ENCODE data around the gene CD38. TPM values are rescaled to one million over a fixed set of nuclear protein-coding genes. Genes with fewer than 3 reads are reported as not detected.

Gene CD38
- total RNA-seq, 1 donor, result 29.9 TPM

DNA sequence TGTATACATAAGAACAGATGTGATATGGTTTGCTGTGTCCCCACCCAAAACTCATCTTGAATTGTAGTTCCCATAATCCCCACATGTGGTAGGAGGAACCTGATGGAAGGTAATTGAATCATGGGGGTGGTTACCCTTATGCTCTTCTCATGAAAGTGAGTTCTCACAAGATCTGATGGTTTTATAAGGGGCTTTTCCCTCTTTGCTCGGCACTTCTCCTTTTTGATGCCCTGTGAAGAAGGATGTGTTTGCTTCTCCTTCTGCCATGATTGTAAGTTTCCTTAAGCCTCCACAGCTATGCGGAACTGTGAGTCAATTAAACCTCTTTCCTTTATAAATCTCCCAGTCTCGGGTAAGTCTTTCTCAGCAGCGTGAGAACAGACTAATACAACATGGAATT is 83.1 kb downstream of the CD38 start:
- peak in 2 of 3 donors; percentile 57 to 84 for DNase-seq (ENCODE audit: low read depth in 2 of 3, low spot score in 2 of 3)

DNA sequence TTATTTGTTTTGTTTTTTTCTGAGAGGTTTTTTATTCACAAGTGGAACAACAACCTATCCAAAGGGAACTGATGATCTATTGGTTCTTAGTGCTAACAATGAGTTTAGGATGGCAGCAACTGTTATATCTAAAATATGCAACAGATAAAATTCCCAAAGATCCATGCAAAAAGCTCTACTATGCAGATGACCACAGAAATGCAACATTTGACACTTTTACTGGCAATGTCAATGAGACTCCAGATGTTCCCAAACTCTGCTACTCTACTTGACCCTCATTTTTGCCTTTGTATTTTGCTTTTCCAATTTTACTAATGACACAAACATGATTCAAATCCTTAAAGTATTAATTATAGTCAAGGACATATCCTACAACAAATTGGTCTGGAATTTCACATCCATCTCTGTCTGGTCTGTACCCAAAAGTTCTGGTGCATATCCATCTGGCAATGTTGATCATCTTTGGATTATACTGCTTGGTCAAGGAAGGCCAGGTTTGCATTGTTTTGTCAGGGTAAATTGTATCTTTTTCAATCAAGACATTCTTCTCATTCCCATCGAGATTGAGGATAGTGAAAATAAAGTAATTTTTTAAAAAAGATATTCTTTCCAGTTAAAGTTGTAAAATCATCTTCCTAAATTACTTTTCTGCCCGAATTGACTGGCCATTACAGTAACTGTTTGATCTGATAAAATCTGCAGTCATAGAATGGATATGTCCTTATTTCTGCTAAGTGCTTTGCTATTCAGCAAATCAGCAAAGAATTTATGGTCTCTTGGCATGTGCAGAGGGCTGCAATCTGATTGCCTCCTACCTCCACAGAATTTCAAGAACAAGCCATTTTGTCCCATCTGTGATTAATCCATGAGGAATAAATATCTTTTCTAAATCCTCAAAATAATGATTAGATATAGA is 86.8 kb downstream of the CD38 start:
- DNase-seq (ENCODE audit: low read depth in 2 of 3, low spot score in 2 of 3), result no peak

DNA sequence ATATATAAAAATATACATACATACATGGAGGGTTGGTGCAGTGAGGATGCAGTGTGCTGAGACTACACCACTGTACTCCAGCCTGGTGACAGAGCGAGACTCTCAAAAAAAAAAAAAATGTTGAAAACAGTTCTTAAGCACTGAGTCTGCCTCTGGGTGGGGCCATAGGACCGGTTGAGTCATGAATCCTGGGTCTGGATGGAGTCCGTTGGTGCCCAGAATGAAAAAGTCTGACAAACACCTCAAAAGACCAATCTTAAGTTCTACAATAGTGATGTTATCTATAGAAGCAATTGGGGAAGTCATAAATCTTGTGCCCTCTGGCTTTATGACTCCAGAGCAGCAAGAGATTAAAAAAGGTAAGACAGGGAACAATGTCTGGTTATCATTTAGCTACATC is 90.0 kb downstream of the CD38 start:
- peak in 2 of 3 donors; percentile 85 to 96 for DNase-seq (ENCODE audit: low read depth in 2 of 3, low spot score in 2 of 3)

DNA sequence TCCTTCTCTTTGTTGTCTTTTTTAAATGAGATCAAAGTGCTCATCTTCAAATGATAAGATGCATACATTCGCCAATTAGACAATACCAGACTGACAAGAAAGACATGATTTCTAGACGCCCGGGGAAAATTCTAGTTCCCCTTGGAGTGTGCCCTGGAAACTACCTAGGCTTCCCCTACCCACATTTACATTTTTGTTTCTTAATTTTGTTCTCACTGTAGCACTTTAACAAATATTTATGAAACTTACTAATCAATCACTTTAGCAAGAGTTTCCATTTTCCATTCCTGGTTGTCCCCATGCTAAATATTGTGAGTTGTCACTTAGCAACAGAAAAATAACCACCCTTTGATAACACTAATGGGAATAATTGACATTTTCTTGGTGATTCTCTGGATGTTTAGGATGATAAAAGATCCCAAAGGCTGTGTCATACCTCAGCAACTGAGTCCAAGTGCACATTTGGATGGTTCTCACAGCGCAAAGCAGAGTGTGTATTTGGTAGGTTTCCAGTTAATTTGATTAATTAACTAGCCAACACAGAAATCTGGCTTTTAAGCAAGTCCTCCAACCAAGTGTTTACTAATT is 90.8 kb downstream of the CD38 start:
- DNase-seq (ENCODE audit: low read depth in 2 of 3, low spot score in 2 of 3), result no peak

DNA sequence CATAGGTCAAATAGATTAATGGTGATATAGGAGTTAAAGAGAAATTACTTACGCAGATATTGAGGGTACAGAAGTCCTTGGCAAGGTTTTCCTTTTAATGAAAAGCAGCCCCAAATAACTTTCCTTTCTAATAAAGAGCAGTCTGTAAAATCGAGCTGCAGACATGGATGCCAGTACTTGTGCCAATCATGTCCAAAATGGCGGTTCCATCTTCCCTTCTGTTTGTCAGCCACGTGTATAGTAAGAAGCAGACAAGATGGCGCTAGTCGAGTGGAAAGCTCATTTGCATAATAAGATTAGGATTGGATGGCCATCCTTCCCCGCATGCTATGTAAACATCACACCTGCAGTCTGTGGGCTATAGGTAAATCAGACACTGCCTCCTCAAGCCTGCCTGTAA is 92.0 kb downstream of the CD38 start:
- no peak for DNase-seq (ENCODE audit: low read depth in 2 of 3, low spot score in 2 of 3)

DNA sequence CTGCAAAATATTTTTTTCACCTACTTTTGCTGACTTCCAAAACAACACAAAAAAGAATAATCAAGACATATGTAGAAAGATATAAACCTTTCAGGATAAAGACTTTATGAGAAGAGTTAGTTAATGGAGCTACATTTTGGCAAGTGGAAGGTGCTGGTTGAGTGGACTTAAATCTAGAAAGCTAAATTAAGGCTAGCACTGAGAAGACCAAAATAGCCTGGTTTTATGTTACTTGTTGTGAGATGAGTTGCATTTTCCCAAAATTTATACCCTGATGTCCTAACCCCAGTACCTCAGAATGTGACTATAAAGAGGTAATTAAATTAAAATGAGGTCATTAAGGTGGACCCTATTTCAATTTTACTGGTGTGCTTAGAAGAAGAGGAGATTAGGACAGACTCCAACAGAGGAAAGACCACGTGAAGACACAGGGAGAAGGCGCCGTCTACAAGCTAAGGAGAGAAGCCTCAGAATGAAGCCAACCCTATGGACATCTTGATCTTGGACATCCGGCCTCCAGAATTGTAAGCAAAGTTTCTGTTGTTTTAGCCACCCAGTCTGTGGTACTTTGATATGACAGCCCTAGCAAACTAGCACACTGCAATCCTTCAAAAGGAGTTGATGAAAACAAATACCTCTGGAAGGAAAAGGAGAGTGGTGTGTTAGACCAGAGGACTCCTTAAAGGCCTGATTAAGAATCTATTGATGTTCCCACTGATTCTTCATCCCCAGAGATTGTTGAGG is 93.0 kb downstream of the CD38 start:
- DNase-seq (ENCODE audit: low read depth in 2 of 3, low spot score in 2 of 3), result no peak

DNA sequence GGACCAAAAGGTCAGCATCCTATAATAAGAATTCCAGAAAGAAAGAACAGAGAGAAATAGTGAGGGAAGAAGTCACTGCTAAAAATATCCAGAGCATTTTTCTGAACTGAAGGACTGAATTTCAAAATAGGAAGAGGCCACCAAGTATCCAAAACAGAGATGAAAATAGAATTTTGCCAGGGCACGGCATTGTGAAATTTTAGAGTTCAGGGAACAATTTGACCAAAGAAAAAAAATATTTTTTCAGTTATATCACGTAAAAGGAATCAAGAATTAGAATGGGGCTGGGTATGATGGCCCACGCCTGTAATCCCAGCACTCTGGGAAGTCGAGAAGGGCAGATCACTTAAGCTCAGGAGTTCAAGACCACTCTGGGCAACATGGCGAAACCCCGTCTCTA is 95.0 kb downstream of the CD38 start:
- DNase-seq (ENCODE audit: low read depth in 2 of 3, low spot score in 2 of 3), result no peak

DNA sequence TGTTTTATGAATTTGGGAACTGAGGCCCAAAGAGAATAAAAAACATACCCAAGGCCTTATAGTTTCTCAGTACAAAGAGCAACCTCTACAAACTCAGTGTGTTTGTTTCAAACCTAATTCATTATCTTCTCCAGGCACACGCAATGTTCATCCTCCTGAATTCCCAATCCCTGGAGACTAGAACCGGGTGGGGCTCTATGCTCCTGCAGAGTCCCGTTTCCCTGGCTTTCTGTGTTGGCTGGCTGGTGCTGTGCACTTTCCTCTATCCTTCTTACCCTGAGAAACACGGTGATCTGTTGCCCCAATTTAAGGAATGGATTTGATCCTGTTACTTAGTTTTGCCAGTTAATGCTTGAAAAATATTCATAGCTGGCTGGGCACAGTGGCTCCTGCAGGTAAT is 96.5 kb downstream of the CD38 start:
- DNase-seq (ENCODE audit: low read depth in 2 of 3, low spot score in 2 of 3), result no peak

DNA sequence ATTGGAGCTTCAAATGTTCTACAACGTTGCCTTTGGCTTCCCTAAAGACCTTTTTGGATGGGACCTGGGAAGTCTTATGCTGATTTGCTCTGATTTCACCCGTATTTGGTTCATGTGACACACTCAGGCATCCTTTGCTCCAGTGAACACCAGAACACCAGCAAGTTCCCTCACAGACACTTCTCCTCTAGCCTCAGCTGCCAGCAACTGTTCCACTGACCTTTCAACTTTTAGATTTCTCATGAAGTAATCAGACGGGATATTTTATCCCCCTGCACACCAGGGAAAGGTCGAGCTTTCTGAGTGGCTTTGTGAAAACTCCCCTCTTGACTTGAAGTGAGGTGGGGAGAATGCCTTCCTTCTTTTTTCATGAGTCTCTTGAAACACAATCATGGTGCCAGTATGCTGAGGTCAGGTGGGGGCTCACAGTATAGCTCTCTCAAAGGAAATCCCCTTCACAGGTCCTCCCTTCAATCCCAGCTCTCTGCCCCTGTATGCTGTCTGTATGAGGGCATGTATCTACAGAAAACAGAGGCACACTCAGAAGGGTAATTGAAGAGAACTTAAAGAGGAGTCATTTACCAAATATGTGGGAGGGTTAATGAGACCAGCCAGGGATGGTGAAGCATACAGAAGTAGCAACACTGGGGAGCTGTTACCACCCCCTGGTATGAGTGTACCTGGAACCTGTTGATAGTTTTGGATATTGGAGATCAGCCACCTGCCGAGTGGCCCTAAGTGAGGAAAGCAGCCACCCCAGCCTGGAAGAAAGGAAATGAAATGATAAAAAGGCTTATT is 97.7 kb downstream of the CD38 start:
- DNase-seq (ENCODE audit: low read depth in 2 of 3, low spot score in 2 of 3), result no peak

DNA sequence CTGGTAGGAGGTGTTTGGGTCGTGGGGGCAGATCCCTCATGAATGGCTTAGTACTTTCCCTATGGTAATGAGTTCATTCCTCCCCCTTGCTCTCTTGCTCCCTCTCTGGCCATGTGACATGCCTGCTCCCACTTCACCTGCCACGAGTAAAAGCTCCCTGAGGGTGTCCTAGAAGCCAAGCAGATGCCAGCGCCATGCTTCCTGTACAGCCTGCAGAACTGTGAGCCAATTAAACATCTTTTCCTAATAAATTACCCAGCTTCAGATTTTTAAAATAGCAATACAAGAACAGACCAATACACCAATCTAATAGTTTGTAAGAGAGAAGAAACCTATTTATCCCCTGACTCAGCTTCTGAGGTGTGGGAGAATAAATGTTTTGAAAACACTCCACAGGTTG is 99.9 kb downstream of the CD38 start:
- no peak for DNase-seq (ENCODE audit: low read depth in 2 of 3, low spot score in 2 of 3)

DNA sequence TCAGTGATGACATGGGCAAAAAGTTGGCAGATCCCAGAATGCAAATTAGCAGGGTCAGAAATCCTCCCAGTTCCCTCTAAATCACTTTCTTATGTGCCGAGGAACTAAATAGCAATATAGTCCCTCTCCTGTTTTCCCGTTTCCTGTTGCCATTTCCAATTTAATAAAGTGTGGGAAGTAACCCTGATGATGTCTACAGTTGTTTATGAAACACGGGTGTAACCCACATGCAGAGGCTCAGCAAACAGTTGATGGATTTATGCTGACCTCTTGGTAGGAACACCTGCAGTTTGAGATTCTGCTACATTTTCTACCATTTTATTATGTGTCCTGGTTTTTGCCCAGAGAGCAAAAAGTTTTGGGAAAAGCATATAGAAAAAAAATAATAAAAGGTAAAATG is 103.7 kb downstream of the CD38 start:
- no peak for DNase-seq (ENCODE audit: low read depth in 2 of 3, low spot score in 2 of 3)

DNA sequence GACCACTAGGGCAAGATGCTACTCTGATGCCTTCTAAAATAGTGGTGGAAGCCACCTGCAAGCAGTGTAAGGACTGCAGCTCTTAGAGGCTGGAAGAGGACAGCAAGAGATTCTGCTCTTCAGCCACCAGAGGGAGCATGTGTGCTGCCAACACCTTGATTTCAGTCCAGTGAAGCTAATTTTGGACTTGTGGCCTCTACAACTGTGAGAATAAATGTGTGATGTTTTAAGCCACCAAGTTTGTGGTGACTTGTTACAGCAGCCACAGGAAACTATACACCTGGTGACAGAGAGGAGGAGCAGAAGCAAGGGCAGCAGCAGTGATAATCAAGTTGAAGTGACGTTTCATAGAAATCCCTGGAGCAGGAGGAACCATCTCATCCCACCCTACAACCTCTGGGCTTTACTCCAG is 104.6 kb downstream of the CD38 start:
- peak; percentile 6 to 85 (median 63) for DNase-seq (ENCODE audit: low read depth in 2 of 3, low spot score in 2 of 3)

DNA sequence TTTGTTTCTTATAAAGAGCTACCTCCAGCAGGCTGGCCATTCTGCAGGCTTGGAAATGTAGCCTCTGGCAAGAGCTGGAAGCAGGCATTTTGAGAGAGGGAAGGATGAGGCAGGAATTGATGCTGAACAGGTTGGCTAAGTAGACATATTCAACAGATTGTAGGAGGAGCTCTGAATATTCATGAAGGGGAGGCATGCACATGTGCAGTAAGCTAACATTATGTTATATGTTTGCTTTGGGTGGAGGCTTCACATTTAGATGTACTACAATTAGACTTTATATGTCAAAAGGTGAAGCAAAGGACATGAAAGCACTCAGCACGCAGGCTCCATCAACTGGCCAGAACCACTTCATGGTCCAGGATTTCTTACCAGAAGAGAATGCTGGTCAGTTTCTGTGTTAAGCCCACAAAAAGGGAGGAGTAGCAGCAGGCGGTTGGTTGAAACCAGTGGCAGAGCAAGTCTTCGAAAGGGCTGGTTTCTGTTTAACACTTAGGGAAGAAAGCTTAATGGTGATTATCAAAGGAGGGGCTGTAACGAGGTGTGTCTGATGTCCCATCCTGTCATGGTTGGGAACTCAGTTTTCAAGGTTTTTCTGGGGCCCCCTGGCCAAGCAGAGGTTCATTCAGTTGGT is 105.6 kb downstream of the CD38 start:
- DNase-seq (ENCODE audit: low read depth in 2 of 3, low spot score in 2 of 3), result no peak

DNA sequence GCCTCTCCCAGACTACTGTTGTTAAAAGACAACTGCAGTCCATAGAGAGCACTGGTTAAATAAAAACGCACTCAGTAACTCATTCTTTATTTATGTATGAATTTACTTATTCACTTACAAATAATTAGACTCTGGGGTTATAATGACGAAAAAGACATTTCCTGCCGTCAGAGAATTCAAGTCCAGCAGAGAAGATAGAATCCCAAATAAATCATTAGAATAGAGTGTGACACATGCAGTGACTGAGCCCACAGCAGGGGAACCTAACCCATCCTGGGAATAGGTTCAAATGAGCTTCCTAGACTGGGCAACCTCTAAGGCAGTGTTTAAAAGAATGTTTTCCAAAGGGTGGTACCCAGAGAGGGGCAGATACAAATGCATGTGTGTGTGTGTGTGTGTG is 106.5 kb downstream of the CD38 start:
- no peak for DNase-seq (ENCODE audit: low read depth in 2 of 3, low spot score in 2 of 3)

DNA sequence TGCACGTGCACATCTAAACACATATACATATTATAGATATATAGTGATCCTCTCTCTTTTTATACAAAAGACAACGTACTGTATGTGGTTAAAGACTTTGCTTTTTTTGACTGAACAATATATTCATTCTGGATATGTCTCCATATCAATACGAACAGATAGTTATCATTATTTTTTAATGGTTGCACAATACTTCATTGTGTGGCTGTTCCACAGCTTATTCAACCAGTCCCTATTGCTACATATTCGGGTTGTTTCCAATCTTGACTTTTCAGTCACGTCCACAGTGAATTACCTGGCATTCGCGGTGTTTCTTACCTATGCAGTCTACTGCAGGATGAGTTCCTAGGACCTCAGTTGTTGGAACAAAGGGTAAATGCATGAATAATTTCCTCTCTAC is 107.3 kb downstream of the CD38 start:
- no peak for DNase-seq (ENCODE audit: low read depth in 2 of 3, low spot score in 2 of 3)

DNA sequence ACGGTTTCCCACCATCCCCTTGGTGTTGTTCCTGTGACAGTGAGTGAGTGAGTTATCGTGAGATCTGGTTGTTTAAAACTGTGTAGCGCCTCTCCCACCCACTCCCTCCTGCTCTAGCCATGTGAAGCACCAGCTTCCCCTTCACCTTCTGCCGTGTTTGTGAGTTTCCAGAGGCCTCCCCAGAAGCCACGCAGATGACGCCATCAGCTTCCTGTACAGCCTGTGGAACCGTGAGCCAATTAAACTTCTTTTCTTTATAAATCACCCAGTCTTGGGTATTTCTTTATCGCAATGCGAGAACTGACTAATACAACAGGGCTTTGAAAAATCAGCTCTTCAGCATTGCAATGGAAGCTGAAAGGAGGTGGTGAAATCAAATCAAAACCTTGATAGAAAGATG is 110.4 kb downstream of the CD38 start:
- DNase-seq (ENCODE audit: low read depth in 2 of 3, low spot score in 2 of 3), result peak in 1 of 3 donors; percentile 19

DNA sequence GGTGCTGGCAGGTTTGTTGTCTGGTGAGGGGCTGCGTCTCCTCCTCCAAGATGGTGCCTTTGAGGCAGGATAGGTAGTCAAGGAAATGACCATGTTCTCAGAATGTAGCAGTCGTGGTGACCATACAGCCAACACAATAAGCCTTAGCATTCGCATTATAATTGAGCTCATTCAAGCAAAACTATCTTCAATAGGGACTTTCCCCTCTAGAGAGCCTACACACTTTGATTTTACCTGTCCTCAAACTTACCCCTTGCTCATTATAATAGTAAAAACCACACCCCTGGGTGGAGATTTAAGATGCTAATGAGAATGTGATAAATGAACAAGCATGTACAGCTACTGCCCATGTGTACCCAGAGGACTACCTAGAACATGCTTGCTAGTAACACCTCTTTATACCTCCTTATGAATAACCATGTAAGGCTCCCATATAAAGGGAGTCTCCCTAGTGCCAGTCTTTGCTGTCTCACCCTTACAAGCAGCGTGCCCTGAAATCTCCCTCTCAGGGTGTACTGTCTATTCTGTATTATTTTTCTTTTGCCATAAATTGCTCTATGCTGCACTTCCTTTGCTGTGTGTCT is 112.2 kb downstream of the CD38 start:
- no peak for DNase-seq (ENCODE audit: low read depth in 2 of 3, low spot score in 2 of 3)

DNA sequence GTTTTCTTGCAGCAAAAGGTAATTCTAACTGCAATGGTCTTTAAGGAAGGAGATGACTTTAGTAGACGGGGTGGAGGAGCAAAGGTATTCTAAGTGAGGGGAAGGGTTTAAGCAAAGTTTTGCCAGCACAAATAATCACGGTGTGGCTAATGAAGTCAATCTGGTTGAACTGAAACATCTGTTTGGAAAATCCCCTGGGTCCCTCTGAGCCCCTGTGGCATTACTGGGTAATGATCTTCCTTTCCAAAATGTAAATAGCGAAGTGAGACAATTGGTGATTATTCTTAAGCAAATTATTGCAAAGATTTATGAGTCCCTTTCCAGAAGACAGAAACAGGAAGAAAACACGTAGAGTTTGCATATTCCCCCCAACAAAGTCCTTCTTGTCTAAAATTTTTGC is 113.2 kb downstream of the CD38 start:
- DNase-seq (ENCODE audit: low read depth in 2 of 3, low spot score in 2 of 3), result peak in 1 of 3 donors; percentile 9

DNA sequence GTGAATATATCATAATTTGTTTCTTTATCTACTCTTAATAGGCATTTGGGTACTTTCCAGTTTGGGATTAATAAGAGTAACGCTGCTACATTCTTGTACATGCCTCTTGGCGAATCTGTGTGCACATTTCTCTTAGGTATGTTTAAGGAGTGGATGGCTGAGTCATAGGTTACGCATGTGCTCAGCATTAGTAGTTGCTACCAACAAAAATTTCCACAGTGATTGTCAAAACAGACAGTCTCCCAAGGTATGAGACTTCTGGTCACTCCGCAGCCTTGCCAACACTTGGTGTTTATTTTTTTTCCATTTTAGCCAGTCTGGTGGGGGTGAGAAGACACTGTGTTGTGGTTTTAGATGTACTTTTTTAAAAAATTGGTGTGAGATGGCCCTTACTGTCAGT is 115.8 kb downstream of the CD38 start:
- no peak for DNase-seq (ENCODE audit: low read depth in 2 of 3, low spot score in 2 of 3)

DNA sequence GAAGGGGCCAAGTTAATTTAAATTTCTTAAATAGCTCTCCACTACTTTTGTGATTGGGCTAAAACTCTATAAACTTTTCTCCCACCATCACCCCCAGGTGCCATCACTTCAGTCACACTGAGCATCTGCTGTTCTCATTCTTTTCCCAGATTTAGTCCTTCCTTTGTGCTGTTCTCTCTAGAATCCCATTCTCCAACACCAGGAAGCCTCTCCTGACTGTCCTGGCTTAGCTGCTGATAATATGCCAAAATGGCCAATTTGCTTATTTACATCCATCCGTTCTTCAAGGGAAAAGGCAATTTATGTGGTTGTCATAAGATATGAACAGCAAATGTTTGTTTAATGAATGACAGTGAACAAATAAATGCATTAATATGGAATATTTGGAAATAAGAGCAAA is 116.3 kb downstream of the CD38 start:
- no peak for DNase-seq (ENCODE audit: low read depth in 2 of 3, low spot score in 2 of 3)
